ENCODE measurements around the gene CHGA. TPM values are rescaled to one million over a fixed set of nuclear protein-coding genes. Genes with fewer than 3 reads are reported as not detected.

CHGA gene
- total RNA-seq, 4 donors from 2014 or later: 0.55 TPM; not detected in 3

- DNase-seq (ENCODE audit: low spot score in 2 of 2): no peak
- H3K27ac ChIP-seq: no peak overlapping the region
- no peak for TF ChIP-seq POLR2A (IDR thresholded peaks at IDR 0.05)
- no peak for TF ChIP-seq POLR2AphosphoS5 (IDR thresholded peaks at IDR 0.05)
- no peak for TF ChIP-seq CTCF (IDR thresholded peaks at IDR 0.05)
- TF ChIP-seq EP300 (IDR thresholded peaks at IDR 0.05): no peak
- no peaks in the 10 kb centered on the region for H3K36me3 ChIP-seq
- H3K4me1 ChIP-seq: no peaks in the 10 kb centered on the region
- H3K9me3 ChIP-seq: peaks cover 3% of the 10 kb centered on the region
- no peak overlapping the region for H3K4me3 ChIP-seq
- 55% methylated on average over 5 of the region's 5 CpGs for WGBS
- peaks cover 31% of the 10 kb centered on the region for H3K27me3 ChIP-seq
Measured at GRCh38 chr14:92897922-92898565, 24.9 kb upstream of the CHGA start.

GRCh38 chr14:92898566-92899131, 24.3 kb upstream of the CHGA start:
- no peak overlapping the region for H3K27ac ChIP-seq
- 62% methylated on average over 9 of the region's 9 CpGs for WGBS
- DNase-seq (ENCODE audit: low spot score in 2 of 2): no peak
- H3K36me3 ChIP-seq: no peaks in the 10 kb centered on the region
- H3K9me3 ChIP-seq: no peaks in the 10 kb centered on the region
- no peak overlapping the region for H3K4me3 ChIP-seq
- peaks cover 37% of the 10 kb centered on the region for H3K27me3 ChIP-seq
- TF ChIP-seq CTCF (IDR thresholded peaks at IDR 0.05) (no peak), POLR2AphosphoS5 (IDR thresholded peaks at IDR 0.05) (no peak), EP300 (IDR thresholded peaks at IDR 0.05) (no peak), POLR2A (IDR thresholded peaks at IDR 0.05) (no peak)
- no peaks in the 10 kb centered on the region for H3K4me1 ChIP-seq

GRCh38 chr14:92900660-92901059, 22.3 kb upstream of the CHGA start:
- Histone ChIP-seq H3K36me3 (no peaks in the 10 kb centered on the region), H3K4me1 (no peaks in the 10 kb centered on the region), H3K4me3 (no peak overlapping the region), H3K27me3 (peaks cover 42% of the 10 kb centered on the region), H3K27ac (no peak overlapping the region), H3K9me3 (no peaks in the 10 kb centered on the region)
- no CpG with 5 or more reads among the region's 2 CpGs for WGBS
- TF ChIP-seq CTCF (IDR thresholded peaks at IDR 0.05): no peak
- no peak for TF ChIP-seq POLR2AphosphoS5 (IDR thresholded peaks at IDR 0.05)
- no peak for TF ChIP-seq POLR2A (IDR thresholded peaks at IDR 0.05)
- TF ChIP-seq EP300 (IDR thresholded peaks at IDR 0.05): no peak
- DNase-seq (ENCODE audit: low spot score in 2 of 2): no peak

- DNase-seq (ENCODE audit: low spot score in 2 of 2): no peak
- Histone ChIP-seq H3K27ac (no peak overlapping the region), H3K4me1 (no peaks in the 10 kb centered on the region), H3K27me3 (peaks cover 33% of the 10 kb centered on the region), H3K9me3 (no peaks in the 10 kb centered on the region), H3K4me3 (no peak overlapping the region), H3K36me3 (no peaks in the 10 kb centered on the region)
- TF ChIP-seq POLR2AphosphoS5 (IDR thresholded peaks at IDR 0.05) (no peak), EP300 (IDR thresholded peaks at IDR 0.05) (no peak), CTCF (IDR thresholded peaks at IDR 0.05) (no peak), POLR2A (IDR thresholded peaks at IDR 0.05) (no peak)
- WGBS: 65% methylated on average over 6 of the region's 6 CpGs
Measured at GRCh38 chr14:92902191-92902590, 20.8 kb upstream of the CHGA start.

- 18% methylated on average over 17 of the region's 17 CpGs for WGBS
- DNase-seq (ENCODE audit: low spot score in 2 of 2): no peak
- H3K4me1 ChIP-seq: no peaks in the 10 kb centered on the region
- H3K36me3 ChIP-seq: no peaks in the 10 kb centered on the region
- no peak overlapping the region for H3K27ac ChIP-seq
- no peak overlapping the region for H3K4me3 ChIP-seq
- no peak for TF ChIP-seq POLR2AphosphoS5 (IDR thresholded peaks at IDR 0.05)
- TF ChIP-seq CTCF (IDR thresholded peaks at IDR 0.05): no peak
- TF ChIP-seq POLR2A (IDR thresholded peaks at IDR 0.05): no peak
- no peak for TF ChIP-seq EP300 (IDR thresholded peaks at IDR 0.05)
- no peaks in the 10 kb centered on the region for H3K9me3 ChIP-seq
- peaks cover 31% of the 10 kb centered on the region for H3K27me3 ChIP-seq
Measured at GRCh38 chr14:92902726-92903125, 20.2 kb upstream of the CHGA start.
